ENCODE measurements around the gene VARS2.

DNA sequence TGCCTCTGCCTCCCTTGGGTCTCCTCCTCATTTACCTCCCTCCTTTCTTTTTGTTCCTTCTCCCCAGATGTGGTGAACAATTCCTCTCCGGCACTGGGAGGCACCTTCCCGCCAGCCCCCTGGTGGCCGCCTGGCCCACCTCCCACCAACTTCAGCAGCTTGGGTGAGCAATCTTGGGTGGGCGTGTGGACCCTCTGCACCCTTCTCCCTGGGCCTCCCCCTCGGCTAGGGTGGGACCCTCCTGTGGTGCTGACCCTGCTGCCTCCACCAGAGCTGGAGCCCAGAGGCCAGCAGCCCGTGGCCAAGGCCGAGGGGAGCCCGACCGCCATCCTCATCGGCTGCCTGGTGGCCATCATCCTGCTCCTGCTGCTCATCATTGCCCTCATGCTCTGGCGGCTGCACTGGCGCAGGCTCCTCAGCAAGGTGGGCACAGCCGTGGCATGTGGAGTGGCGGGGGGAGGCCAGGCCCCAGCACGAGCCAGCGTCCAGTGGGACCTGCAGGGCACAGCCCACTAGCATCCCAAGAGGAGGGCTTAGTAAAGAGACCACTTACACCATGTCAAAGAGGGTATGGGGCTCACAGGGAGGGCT lies 20.9 kb upstream of the VARS2 start:
- TF ChIP-seq, protein P1, sequence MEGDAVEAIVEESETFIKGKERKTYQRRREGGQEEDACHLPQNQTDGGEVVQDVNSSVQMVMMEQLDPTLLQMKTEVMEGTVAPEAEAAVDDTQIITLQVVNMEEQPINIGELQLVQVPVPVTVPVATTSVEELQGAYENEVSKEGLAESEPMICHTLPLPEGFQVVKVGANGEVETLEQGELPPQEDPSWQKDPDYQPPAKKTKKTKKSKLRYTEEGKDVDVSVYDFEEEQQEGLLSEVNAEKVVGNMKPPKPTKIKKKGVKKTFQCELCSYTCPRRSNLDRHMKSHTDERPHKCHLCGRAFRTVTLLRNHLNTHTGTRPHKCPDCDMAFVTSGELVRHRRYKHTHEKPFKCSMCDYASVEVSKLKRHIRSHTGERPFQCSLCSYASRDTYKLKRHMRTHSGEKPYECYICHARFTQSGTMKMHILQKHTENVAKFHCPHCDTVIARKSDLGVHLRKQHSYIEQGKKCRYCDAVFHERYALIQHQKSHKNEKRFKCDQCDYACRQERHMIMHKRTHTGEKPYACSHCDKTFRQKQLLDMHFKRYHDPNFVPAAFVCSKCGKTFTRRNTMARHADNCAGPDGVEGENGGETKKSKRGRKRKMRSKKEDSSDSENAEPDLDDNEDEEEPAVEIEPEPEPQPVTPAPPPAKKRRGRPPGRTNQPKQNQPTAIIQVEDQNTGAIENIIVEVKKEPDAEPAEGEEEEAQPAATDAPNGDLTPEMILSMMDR (IDR thresholded peaks at IDR 0.05) = no peak
- no peak for TF ChIP-seq EZH2 (IDR thresholded peaks at IDR 0.05; ENCODE audit: borderline replicate concordance, insufficient read depth, low read depth, low read length, poor library complexity, severe bottlenecking)

All from B cell (primary cell).